Femur (tissue), 1 donor: Measurements from ENCODE around the gene SSNA1.

Source experiments
- DNase-seq: peaks from one replicate; pipeline ENCODE4 v3.0.0-alpha.2; 2017

Gene SSNA1

DNA sequence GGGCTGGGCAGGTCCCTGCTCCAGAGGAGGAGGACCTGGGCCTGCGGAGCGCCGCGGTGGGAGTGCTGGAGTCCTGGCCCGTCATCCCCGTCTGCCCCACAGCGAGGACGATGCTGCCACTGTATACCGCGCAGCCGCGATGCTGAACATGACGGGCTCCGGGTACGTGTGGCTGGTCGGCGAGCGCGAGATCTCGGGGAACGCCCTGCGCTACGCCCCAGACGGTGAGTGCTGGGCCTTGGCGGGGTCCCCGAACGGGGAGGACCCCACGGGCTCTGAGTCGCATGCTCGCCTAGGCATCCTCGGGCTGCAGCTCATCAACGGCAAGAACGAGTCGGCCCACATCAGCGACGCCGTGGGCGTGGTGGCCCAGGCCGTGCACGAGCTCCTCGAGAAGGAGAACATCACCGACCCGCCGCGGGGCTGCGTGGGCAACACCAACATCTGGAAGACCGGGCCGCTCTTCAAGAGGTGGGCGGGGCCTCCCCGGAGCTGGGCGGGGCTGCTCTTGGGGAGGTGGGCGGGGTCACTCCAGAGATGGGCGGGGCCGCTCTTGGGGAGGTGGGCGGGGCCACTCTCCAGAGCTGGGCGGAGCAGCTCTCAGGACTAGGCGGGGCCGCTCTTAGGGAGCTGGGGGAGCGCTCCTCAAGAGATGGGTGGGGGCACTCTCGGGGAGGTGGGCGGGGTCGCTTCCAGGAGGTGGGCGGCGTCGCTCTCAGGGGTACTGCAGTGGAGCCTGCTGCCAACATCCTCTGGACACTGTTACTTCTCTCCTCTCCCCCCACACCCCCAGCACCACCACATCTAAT, 31.7 kb upstream of the SSNA1 start:
- no peak for DNase-seq

DNA sequence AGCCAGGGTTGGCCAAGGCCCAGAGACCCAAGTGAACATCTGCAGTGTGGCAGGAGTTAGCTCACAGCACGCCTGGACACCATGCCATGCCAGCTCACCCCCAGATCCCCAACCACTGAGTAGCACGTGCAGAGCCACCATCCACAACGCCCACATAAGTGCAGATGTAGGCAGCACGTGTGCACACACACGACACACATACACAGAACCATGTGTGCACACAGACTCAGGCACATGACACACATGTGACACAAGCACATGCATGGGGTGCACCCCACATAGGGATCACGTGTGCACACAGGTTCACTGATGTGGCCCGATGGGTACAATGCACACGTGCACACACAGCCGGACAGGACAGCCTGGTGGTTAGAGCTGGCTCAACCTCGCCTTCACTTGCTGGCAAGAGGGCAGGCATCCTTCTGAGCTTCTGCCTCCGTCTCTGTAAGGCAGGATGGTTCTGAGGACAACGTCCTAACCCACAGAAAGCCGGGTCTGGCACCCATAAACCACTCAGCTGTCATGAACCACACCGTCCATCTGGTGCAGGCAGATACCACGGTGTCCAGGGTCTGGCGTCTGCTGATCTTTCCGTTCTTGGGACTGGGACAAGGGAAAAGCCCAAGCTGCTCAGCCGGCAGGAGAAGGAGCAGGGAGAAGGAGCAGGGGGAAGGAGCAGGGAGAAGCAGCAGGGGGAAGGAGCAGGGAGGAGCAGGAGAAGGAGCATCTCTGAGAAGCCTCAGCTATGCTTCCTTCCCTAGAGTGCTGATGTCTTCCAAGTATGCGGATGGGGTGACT, 30.7 kb upstream of the SSNA1 start:
- DNase-seq = no peak

- DNase-seq = no peak
Measured at GRCh38 chr9:137158625-137159024, 29.9 kb upstream of the SSNA1 start.

GRCh38 chr9:137159105-137160053, 29.1 kb upstream of the SSNA1 start:
- DNase-seq = no peak

DNA sequence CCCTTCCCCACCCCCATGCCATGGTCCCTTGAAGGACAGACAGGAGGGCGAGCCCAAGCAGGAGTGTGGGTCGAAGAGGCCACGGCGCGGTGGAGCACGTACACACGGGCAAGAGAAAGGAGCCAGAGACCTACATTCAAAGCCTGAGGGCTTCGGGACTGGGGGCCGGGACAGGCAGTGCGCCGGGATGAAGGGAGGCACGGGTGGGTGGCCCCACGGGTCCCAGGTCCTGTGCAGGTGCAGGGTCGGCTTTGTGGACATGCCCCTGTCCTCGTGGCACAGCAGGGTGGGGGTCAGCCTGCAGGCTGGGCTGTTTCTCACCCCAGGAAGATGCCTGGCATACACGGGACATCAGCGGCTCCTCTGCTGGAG, 28.4 kb upstream of the SSNA1 start:
- DNase-seq = no peak

DNA sequence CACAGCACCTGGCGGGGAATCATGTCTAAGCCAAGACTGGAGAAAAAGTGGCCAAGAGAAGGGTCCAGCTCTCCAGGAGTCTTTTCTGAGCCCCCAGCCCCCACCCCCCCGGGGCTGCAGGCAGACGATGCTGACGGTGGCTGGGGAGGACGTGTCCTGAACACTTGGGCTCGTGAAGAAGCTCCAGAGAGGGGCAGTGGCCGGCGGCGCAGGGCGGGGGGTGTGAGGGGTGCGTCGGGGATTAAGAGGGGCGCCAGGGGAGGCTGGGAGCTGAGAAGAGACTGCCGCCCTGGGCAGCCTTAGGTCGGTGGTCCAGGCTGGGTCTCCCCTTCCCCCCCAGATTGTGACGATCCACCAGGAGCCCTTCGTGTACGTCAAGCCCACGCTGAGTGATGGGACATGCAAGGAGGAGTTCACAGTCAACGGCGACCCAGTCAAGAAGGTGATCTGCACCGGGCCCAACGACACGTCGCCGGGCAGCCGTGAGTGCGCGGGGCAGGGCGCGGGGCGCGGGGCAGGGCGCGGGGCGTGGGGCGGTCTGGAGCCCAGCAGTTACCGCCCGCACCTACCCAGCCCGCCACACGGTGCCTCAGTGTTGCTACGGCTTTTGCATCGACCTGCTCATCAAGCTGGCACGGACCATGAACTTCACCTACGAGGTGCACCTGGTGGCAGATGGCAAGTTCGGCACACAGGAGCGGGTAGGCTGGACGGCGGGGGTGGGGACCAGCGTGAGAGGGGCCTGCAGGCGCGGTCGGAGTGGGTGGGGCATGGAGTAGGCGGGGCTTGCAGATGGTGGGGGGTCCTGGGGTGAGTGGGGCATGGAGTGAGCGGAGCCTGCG, 27.5 kb upstream of the SSNA1 start:
- DNase-seq = no peak

- DNase-seq = no peak
Measured at GRCh38 chr9:137161558-137162486, 26.7 kb upstream of the SSNA1 start.

DNA sequence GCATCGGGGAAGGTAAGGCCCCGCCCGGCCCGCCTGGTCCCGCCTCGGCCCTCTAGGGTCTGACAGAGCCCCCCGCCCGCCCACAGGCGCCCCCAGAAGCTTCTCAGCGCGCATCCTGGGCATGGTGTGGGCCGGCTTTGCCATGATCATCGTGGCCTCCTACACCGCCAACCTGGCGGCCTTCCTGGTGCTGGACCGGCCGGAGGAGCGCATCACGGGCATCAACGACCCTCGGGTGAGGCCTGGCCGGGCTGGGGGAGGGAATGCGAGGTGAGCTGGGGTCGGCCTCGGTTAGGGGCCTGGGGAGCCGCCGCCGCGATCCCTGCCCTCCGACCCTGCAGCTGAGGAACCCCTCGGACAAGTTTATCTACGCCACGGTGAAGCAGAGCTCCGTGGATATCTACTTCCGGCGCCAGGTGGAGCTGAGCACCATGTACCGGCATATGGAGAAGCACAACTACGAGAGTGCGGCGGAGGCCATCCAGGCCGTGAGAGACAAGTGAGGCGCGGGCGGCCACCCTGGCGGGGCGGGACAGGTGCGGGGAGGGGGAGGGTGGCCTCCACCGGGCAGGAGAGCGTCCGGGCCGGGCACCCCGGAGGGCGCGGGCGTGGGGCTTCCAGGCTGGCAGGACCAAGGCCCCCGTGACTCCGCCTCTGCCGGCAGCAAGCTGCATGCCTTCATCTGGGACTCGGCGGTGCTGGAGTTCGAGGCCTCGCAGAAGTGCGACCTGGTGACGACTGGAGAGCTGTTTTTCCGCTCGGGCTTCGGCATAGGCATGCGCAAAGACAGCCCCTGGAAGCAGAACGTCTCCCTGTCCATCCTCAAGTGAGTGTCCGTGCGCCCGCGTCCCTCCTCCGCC, 25.7 kb upstream of the SSNA1 start:
- DNase-seq = no peak

- DNase-seq = no peak
Measured at GRCh38 chr9:137163365-137163715, 25.1 kb upstream of the SSNA1 start.

- no peak for DNase-seq
Measured at GRCh38 chr9:137163805-137164204, 24.7 kb upstream of the SSNA1 start.

GRCh38 chr9:137164370-137165249, 23.9 kb upstream of the SSNA1 start:
- DNase-seq = no peak

GRCh38 chr9:137165250-137165836, 23.1 kb upstream of the SSNA1 start:
- DNase-seq = no peak

GRCh38 chr9:137166380-137167229, 21.9 kb upstream of the SSNA1 start:
- DNase-seq = no peak

- DNase-seq = no peak
Measured at GRCh38 chr9:137167277-137167746, 21.2 kb upstream of the SSNA1 start.

DNA sequence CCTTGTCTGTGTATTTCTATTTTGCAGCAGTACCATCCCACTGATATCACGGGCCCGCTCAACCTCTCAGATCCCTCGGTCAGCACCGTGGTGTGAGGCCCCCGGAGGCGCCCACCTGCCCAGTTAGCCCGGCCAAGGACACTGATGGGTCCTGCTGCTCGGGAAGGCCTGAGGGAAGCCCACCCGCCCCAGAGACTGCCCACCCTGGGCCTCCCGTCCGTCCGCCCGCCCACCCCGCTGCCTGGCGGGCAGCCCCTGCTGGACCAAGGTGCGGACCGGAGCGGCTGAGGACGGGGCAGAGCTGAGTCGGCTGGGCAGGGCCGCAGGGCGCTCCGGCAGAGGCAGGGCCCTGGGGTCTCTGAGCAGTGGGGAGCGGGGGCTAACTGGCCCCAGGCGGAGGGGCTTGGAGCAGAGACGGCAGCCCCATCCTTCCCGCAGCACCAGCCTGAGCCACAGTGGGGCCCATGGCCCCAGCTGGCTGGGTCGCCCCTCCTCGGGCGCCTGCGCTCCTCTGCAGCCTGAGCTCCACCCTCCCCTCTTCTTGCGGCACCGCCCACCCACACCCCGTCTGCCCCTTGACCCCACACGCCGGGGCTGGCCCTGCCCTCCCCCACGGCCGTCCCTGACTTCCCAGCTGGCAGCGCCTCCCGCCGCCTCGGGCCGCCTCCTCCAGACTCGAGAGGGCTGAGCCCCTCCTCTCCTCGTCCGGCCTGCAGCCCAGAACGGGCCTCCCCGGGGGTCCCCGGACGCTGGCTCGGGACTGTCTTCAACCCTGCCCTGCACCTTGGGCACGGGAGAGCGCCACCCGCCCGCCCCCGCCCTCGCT, 20.5 kb upstream of the SSNA1 start:
- DNase-seq = no peak

- no peak for DNase-seq
Measured at GRCh38 chr9:137168573-137168903, 19.9 kb upstream of the SSNA1 start.
